ENCODE measurements around the gene RBM22. TPM values are rescaled to one million over a fixed set of nuclear protein-coding genes. Genes with fewer than 3 reads are reported as not detected.

RBM22 gene
- total RNA-seq, 4 donors from 2014 or later, result 20.8 to 31.3 (median 22.7) TPM

- WGBS, result 72% methylated on average over 3 of the region's 3 CpGs
- H3K4me3 ChIP-seq, result no peak overlapping the region
- H3K9me3 ChIP-seq, result no peaks in the 10 kb centered on the region
- H3K4me1 ChIP-seq, result peaks cover 8 to 16% (median 12%) of the 10 kb centered on the region in 4 donors
- no peak overlapping the region for H3K27ac ChIP-seq (replicated peaks in 1 of 4)
- no peaks in the 10 kb centered on the region for H3K27me3 ChIP-seq
- intact Hi-C loops (cut with DNase I), result no loop called here
- peaks cover 82 to 93% (median 87%) of the 10 kb centered on the region in 4 donors for H3K36me3 ChIP-seq
- no peak for DNase-seq (ENCODE audit: extremely low spot score)
- TF ChIP-seq POLR2AphosphoS5 (IDR thresholded peaks at IDR 0.05) (no peak), POLR2A (IDR thresholded peaks at IDR 0.05; ENCODE audit: low read depth) (no peak), CTCF (IDR thresholded peaks at IDR 0.05) (no peak), EP300 (IDR thresholded peaks at IDR 0.05) (no peak)
Measured at GRCh38 chr5:150694612-150695011, 6.2 kb downstream of the RBM22 start.

- DNase-seq (ENCODE audit: extremely low spot score), result no peak
- Histone ChIP-seq H3K27ac (replicated peaks in 1 of 4) (no peak overlapping the region), H3K36me3 (peaks cover 66 to 90% (median 82%) of the 10 kb centered on the region in 4 donors), H3K27me3 (no peaks in the 10 kb centered on the region), H3K9me3 (no peaks in the 10 kb centered on the region), H3K4me3 (no peak overlapping the region), H3K4me1 (no peaks in the 10 kb centered on the region)
- 80% methylated on average over 3 of the region's 3 CpGs for WGBS
- intact Hi-C loops (cut with DNase I), result no loop called here
- TF ChIP-seq POLR2AphosphoS5 (IDR thresholded peaks at IDR 0.05), result no peak
- no peak for TF ChIP-seq CTCF (IDR thresholded peaks at IDR 0.05)
- TF ChIP-seq POLR2A (IDR thresholded peaks at IDR 0.05; ENCODE audit: low read depth), result no peak
- TF ChIP-seq EP300 (IDR thresholded peaks at IDR 0.05), result no peak
Measured at GRCh38 chr5:150692276-150692675, 8.6 kb downstream of the RBM22 start.

GRCh38 chr5:150690760-150691159 is 10.1 kb downstream of the RBM22 start:
- Histone ChIP-seq H3K36me3 (peaks cover 51 to 79% (median 69%) of the 10 kb centered on the region in 4 donors), H3K9me3 (no peaks in the 10 kb centered on the region), H3K4me1 (no peaks in the 10 kb centered on the region), H3K27ac (replicated peaks in 1 of 4) (no peak overlapping the region), H3K4me3 (no peak overlapping the region), H3K27me3 (no peaks in the 10 kb centered on the region)
- TF ChIP-seq EP300 (IDR thresholded peaks at IDR 0.05) (no peak), POLR2AphosphoS5 (IDR thresholded peaks at IDR 0.05) (no peak), POLR2A (IDR thresholded peaks at IDR 0.05; ENCODE audit: low read depth) (no peak), CTCF (IDR thresholded peaks at IDR 0.05) (no peak)
- DNase-seq (ENCODE audit: extremely low spot score), result no peak
- 68% methylated on average over 6 of the region's 6 CpGs for WGBS
- intact Hi-C loops (cut with DNase I), result no loop called here

- Histone ChIP-seq H3K9me3 (no peaks in the 10 kb centered on the region), H3K4me1 (no peaks in the 10 kb centered on the region), H3K27me3 (no peaks in the 10 kb centered on the region), H3K36me3 (peaks cover 35 to 63% (median 53%) of the 10 kb centered on the region in 4 donors), H3K27ac (replicated peaks in 1 of 4) (no peak overlapping the region), H3K4me3 (no peak overlapping the region)
- no peak for TF ChIP-seq POLR2AphosphoS5 (IDR thresholded peaks at IDR 0.05)
- TF ChIP-seq EP300 (IDR thresholded peaks at IDR 0.05), result no peak
- no peak for TF ChIP-seq CTCF (IDR thresholded peaks at IDR 0.05)
- TF ChIP-seq POLR2A (IDR thresholded peaks at IDR 0.05; ENCODE audit: low read depth), result no peak
- intact Hi-C loops (cut with DNase I), result no loop called here
- WGBS, result 88% methylated on average over 1 of the region's 1 CpG
- no peak for DNase-seq (ENCODE audit: extremely low spot score)
Measured at GRCh38 chr5:150689120-150689519, 11.7 kb downstream of the RBM22 start.

GRCh38 chr5:150676578-150676977 is 24.3 kb downstream of the RBM22 start:
- WGBS, result 94% methylated on average over 7 of the region's 9 CpGs
- no peak overlapping the region for H3K27ac ChIP-seq (replicated peaks in 1 of 4)
- peaks cover 0 to 12% (median 5%) of the 10 kb centered on the region in 4 donors for H3K27me3 ChIP-seq
- H3K9me3 ChIP-seq, result no peaks in the 10 kb centered on the region
- H3K36me3 ChIP-seq, result peaks cover 0 to 10% (median 0%) of the 10 kb centered on the region in 4 donors
- no peak for TF ChIP-seq EP300 (IDR thresholded peaks at IDR 0.05)
- no peak for TF ChIP-seq POLR2AphosphoS5 (IDR thresholded peaks at IDR 0.05)
- no peak for TF ChIP-seq POLR2A (IDR thresholded peaks at IDR 0.05; ENCODE audit: low read depth)
- no peak for TF ChIP-seq CTCF (IDR thresholded peaks at IDR 0.05)
- H3K4me3 ChIP-seq, result no peak overlapping the region
- intact Hi-C loops (cut with DNase I), result no loop called here
- no peak for DNase-seq (ENCODE audit: extremely low spot score)
- peaks cover 22 to 32% (median 27%) of the 10 kb centered on the region in 4 donors for H3K4me1 ChIP-seq

All from esophagus muscularis mucosa (tissue), 4 donors.